HPDE6-E6E7 (cell line): Measurements from ENCODE around the gene PSMB1.

Experiments
- DNase-seq: peaks from one replicate; pipeline ENCODE4 v3.0.0; 2011; ENCODE audit warnings: missing footprints; ENCODE audit errors: extremely low spot score

PSMB1 gene

GRCh38 chr6:170552765-170553533, at the start of gene PSMB1:
Gene PSMB1 (minus strand): TSS chr6:170553307. CDS start chr6:170553242, 65 bp downstream.
- peak; percentile 72 for DNase-seq

GRCh38 chr6:170597278-170597677, 44.2 kb upstream of the PSMB1 start:
- DNase-seq, result no peak

DNA sequence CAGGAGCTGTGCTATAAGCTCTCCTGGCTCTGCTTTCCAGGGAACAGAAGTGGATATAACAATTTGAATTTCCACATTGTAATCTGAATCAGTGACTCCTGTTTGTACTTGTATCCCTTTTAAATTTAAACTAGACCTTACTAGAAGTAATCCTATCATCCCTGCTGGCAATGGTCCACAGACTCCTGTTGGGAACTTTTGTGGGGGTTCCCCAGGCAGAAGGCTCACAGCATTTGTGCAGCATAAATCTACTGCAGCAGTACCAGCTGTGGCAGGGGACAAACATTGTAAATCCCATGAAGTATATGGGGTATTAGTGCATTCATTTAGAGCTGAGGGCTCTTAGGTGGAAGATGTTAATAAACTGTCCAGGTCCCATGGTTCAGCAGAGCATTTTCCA, 43.3 kb upstream of the PSMB1 start:
- no peak for DNase-seq

DNA sequence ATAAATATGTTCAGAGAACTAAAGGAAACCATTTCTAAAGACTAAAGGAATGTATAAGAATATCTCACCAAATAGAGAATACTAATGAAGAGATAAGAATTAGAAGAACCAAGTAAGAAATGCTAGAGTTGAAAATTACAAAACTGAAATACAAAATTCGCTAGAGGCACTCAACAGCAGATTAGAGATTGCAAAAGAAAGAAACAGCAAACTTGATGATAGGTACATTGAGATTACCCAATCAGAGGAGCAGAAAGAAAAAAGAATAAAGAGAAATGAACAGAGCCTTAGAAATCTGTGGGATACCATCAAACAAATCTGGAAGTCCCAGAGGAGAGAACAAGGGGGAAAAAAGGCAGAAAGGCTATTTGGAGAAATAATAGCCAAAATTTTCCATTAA, 37.6 kb upstream of the PSMB1 start:
- DNase-seq, result no peak

- peak; percentile 19 for DNase-seq
Measured at GRCh38 chr6:170584954-170585498, 31.9 kb upstream of the PSMB1 start.

DNA sequence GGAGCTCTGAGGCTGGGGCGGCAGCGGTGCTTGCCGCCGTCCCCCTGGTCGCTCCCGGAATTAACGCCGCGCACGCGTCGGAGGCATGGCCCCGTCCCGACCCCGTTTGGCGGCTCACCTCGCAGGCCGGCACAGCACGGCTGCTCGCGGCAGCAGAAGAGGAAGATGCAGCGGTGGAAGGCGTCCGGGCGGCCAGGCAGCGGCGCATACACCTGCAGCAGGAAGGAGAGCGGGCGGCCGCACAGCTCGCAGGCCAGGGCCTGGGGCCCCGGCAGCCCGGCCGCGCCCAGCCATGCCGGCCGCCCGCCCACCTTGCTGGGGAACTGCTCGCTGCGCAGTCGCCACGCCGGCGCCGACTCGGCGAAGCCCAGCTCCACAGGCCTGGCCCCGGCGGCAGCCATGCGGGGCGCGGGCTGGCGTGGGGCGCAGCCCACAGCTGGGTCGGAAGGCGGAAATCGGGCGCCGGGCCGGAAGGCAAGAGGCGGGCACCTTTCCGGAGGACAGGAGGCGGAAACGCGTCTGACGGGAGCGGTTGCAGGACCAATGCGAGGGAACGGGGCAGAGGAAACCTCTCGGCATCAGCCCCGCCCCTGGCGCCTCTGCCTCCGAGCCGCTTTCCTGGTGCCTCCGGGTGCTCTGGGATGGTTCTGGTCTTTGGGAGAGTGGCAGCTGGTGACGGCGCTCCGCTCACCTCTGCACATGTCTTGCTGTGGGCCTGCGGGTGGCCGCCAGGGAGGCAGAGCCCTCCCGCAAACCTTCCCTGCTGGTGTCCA, 31.3 kb upstream of the PSMB1 start, which contains the start of gene PDCD2:
Gene PDCD2, minus strand, starts transcription at position 457 of the 773 bp plus-strand sequence. Its CDS starts 56 bp downstream, at position 401.
- peak; percentile 97 for DNase-seq

DNA sequence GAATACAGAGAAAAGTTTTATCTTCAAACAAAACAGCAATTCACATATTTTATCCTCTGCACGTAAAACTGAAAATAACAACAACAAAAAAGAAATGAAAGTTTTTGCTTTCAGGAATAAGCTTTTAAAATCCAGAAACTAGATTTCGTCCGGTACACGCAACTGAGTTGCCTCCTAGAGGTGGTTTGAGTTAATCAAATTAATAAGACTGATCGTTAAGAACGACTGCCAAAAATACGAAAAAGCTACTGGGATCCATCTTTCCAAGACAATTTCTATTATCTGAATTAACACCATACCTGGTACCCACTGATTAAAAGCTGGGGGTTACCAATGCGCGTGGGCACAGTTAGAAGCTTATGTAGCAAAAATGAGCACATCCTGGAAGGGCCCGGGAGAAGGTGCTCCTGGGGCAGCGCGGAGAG, 30.7 kb upstream of the PSMB1 start:
- peak; percentile 3 for DNase-seq

- DNase-seq, result no peak
Measured at GRCh38 chr6:170578909-170579308, 25.8 kb upstream of the PSMB1 start.

GRCh38 chr6:170575250-170575649, 22.1 kb upstream of the PSMB1 start:
- peak; percentile 11 for DNase-seq

DNA sequence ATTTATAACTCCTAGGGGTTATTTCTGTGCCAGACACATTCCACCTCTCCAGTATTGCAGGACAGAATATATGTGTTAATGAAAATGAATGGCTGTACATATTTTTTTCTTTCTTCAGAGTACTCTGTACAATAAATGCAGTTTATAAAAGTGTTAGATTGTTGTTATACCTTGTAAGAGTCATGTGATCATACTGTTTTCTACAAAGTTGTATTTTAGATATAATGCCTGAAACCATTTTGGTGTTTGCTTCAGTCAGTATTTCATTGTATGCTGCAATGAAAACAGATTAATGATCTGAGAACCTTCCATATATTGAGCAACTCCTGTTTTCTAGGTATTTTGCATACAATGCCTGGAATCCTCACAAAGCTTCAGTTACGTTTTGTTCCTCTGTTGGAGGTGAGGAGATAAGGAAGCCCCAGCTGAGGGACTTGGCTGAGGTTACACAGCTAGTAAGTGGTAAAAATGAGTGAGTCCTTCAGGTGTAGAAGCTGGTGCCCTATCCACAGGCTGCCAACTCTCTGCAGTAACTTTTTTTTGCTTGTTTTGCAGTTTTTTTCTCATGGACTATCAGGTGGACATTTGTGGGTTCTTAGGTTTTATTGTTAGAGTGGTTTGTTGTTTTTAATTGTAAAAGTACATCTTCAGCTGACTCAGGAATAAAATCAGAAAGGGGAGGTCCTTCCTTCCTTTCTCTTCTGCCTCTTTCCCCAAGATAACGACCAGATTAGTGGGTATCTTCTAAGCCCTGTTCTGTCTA, 19.8 kb upstream of the PSMB1 start:
- no peak for DNase-seq

DNA sequence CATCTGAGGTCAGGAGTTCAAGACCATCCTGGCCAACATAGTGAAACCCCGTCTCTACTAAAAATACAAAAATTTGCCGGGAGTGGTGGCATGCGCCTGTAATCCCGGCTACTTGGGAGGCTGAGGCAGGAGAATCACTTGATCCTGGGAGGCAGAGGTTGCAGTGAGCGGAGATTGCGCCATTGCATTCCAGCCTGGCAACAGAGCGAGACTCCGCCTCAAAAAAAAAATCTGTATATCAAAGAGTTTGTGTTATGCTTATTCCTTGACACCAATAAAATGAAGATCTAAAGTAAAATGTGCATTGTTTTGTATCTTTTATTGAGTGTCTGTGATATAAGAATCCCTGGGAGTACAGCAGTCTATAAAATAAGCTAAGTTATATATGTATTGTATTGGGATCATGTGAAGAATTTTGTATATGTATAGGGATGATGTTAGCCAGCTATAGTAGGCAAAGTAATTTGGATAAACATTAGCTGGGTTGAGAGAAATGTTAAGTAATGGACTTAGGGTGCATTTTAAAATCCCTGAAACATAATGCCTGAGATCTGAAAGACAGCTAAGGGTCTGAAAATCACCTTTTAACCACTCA, 11.9 kb upstream of the PSMB1 start:
- no peak for DNase-seq

- no peak for DNase-seq
Measured at GRCh38 chr6:170561555-170561954, 8.4 kb upstream of the PSMB1 start.

- DNase-seq, result no peak
Measured at GRCh38 chr6:170555305-170555704, 2.2 kb upstream of the PSMB1 start.

DNA sequence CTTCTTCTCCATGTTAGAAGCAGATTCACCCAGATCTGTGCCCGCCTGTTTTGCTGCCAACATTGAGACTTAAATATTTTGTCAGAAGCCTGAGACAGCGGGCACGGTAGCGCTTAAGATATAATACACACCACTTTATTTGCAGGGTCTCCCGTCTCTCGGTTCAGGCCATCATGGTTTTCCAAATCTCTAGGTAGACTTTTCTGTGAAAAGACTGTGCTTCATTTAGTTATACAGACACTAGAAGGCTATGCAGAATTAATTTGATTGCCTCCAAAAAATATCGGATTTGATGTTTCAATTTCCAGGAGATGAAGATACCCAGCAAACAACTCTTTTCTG, 1.7 kb upstream of the PSMB1 start:
- no peak for DNase-seq

- DNase-seq, result peak; percentile 91
Measured at GRCh38 chr6:170554013-170554795, 1.1 kb upstream of the PSMB1 start, which contains the start of gene TBP. Gene TBP (plus strand): TSS chr6:170554369. CDS start chr6:170557030, 2,661 bp downstream.

GRCh38 chr6:170553534-170554012, 466 bp upstream of the PSMB1 start:
- DNase-seq, result no peak

DNA sequence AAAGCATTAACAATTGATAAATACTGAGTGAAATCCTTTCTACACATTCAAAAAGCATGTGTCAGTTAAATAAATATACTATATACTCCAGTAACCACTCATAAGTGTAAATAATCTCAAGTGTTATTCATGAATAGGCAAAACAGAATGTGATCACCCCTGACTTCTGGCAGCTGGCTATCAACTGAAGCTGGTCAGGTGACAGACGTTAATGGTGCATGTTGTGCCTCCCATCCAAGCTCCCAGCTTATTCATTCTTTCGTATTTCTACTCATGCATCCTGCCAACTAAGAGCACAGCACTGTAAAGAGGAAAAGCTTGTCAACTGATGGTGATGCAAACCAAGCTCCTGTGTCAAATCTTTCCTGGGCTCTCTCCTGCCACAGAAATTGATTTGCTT, 7.7 kb downstream of the PSMB1 start:
- DNase-seq, result no peak

- no peak for DNase-seq
Measured at GRCh38 chr6:170542031-170542719, 10.9 kb downstream of the PSMB1 start.

GRCh38 chr6:170537329-170537728, 15.8 kb downstream of the PSMB1 start:
- DNase-seq, result no peak

GRCh38 chr6:170536671-170537070, 16.4 kb downstream of the PSMB1 start:
- no peak for DNase-seq
